PC-3 (cell line): Measurements from ENCODE around the gene CTTN. TPM values are rescaled to one million over a fixed set of nuclear protein-coding genes. Genes with fewer than 3 reads are reported as not detected.

Experiments used
- ATAC-seq: fragments of 200-7000 bp; cut with Tn5 transposase; 2 replicates; pipeline ENCODE4 v1.9.1; 2020; ENCODE audit warnings: mild to moderate bottlenecking, moderate library complexity
- BruUV-seq: library from RNA; stranded (reverse); fragments of 400-500 nt; replicated peaks from 2 replicates; lab custom pipeline; 2021; lab: Mats Ljungman, UMichigan
- CTCF ChIA-PET: fragments of 300-600 bp; sonication (Branson Sonifier 250); formaldehyde crosslinking; loops from one replicate; lab custom pipeline; 2022; ENCODE audit warnings: antibody characterized with exemption; lab: Charles Lee
- POLR2A ChIA-PET: fragments of 300-600 bp; sonication (Branson Sonifier 250); formaldehyde crosslinking; loops from one replicate; lab custom pipeline; 2022; ENCODE audit warnings: antibody characterized with exemption; ENCODE audit not compliant: unreplicated experiment; lab: Charles Lee
- DNase-seq: peaks from one replicate; pipeline ENCODE4 v3.0.0-alpha.2; 2015
- H2AFZ ChIP-seq: fragments of 300-600 bp; sonication (generic); 2 replicates; pipeline ENCODE4 v1.6.0; 2016; ENCODE audit warnings: antibody characterized with exemption, low read length
- H3F3A ChIP-seq: fragments of 300-600 bp; sonication (generic); one replicate; pipeline ENCODE4 v1.6.0; 2017; ENCODE audit warnings: antibody characterized with exemption, low read length, control low read depth, mild to moderate bottlenecking; ENCODE audit not compliant: unreplicated experiment
- H3K27ac ChIP-seq: fragments of 300-600 bp; sonication (generic); 2 replicates; pipeline ENCODE4 v1.5.1; 2016; ENCODE audit warnings: mild to moderate bottlenecking, low read length
- H3K27me3 ChIP-seq: fragments of 300-600 bp; sonication (generic); 2 replicates; pipeline ENCODE4 v1.6.1; 2016; ENCODE audit warnings: low read length, mixed read lengths
- H3K36me3 ChIP-seq: fragments of 300-600 bp; sonication (generic); 2 replicates; pipeline ENCODE4 v1.6.1; 2016; ENCODE audit warnings: low read depth, mixed run types, low read length, mixed read lengths
- H3K4me1 ChIP-seq: fragments of 300-600 bp; sonication (generic); 2 replicates; pipeline ENCODE4 v1.5.1; 2016; ENCODE audit warnings: low read length; ENCODE audit not compliant: insufficient read depth
- H3K4me2 ChIP-seq: fragments of 300-600 bp; sonication (generic); 2 replicates; pipeline ENCODE4 v1.6.0; 2016; ENCODE audit warnings: low read length
- H3K4me3 ChIP-seq: fragments of 300-600 bp; sonication (generic); 2 replicates; pipeline ENCODE4 v1.5.1; 2016; ENCODE audit warnings: mild to moderate bottlenecking, low read length, mixed read lengths
- H3K79me2 ChIP-seq: fragments of 300-600 bp; sonication (generic); 2 replicates; pipeline ENCODE4 v1.6.1; 2017; ENCODE audit warnings: low read length, mixed read lengths
- H3K9ac ChIP-seq: fragments of 300-600 bp; sonication (generic); 2 replicates; pipeline ENCODE4 v1.6.0; 2016; ENCODE audit warnings: mild to moderate bottlenecking, low read length
- H3K9me2 ChIP-seq: fragments of 300-600 bp; sonication (generic); replicated peaks from 2 replicates; pipeline ENCODE4 v1.6.1; 2016; ENCODE audit warnings: mixed run types, low read length, mixed read lengths
- H3K9me3 ChIP-seq: fragments of 300-600 bp; sonication (generic); 2 replicates; pipeline ENCODE4 v1.6.1; 2016; ENCODE audit warnings: low read length, mixed read lengths
- H4K20me1 ChIP-seq: fragments of 300-600 bp; sonication (generic); 2 replicates; pipeline ENCODE4 v1.6.1; 2016; ENCODE audit warnings: low read length, mixed read lengths
- EZH2 ChIP-seq: fragments of 300-600 bp; sonication (generic); IDR thresholded peaks from one replicate; pipeline ENCODE4 v1.6.1; 2017; ENCODE audit warnings: antibody characterized with exemption, mild to moderate bottlenecking, low read length; ENCODE audit not compliant: unreplicated experiment
- EZH2phosphoT487 ChIP-seq: fragments of 300-600 bp; sonication (generic); IDR thresholded peaks from 2 replicates; pipeline ENCODE4 v1.6.1; 2018; ENCODE audit warnings: mild to moderate bottlenecking, antibody characterized with exemption, low read length, borderline replicate concordance
- intact Hi-C: fragments of 100-400 bp; cut with micrococcal nuclease; formaldehyde crosslinking; loops from 2 replicates; pipeline ENCODE4 v1.9.0; 2023
- total RNA-seq: library from RNA; depleted of rRNA; stranded (reverse); fragments of >200 nt; gene quantifications from 2 replicates; pipeline ENCODE4 v1.2.3, GENCODE V29; 2014
- TF ChIP-seq, protein P1 (sequence below): fragments of 300-600 bp; sonication (generic); conservative IDR thresholded peaks from 2 replicates; pipeline ENCODE4 v1.5.1; 2017; ENCODE audit warnings: antibody characterized with exemption, low read depth, mild to moderate bottlenecking, low read length

Gene CTTN
- total RNA-seq, 1 experiment from 2014 or later = 244 TPM

- Histone ChIP-seq H3K9ac (no peak overlapping the region), H3K4me1 (no peaks in the 10 kb centered on the region), H3K9me2 (no peaks in the 10 kb centered on the region), H3K27ac (no peak overlapping the region), H3K27me3 (no peaks in the 10 kb centered on the region), H2AFZ (no peak overlapping the region), H3K4me3 (no peak overlapping the region), H3K4me2 (no peak overlapping the region), H3K79me2 (no peaks in the 10 kb centered on the region), H4K20me1 (0 out of 2 replicates have a peak, but pooled peaks cover 4% of the 10 kb centered on the region), H3K9me3 (no peaks in the 10 kb centered on the region), H3F3A (no peaks in the 10 kb centered on the region), H3K36me3 (peaks cover 74% of the 10 kb centered on the region)
- ChIA-PET CTCF (no interaction called here), POLR2A (no interaction called here)
- DNase-seq = no peak
- no peak for TF ChIP-seq EZH2phosphoT487
- no peak for TF ChIP-seq EZH2
- TF ChIP-seq, protein P1, sequence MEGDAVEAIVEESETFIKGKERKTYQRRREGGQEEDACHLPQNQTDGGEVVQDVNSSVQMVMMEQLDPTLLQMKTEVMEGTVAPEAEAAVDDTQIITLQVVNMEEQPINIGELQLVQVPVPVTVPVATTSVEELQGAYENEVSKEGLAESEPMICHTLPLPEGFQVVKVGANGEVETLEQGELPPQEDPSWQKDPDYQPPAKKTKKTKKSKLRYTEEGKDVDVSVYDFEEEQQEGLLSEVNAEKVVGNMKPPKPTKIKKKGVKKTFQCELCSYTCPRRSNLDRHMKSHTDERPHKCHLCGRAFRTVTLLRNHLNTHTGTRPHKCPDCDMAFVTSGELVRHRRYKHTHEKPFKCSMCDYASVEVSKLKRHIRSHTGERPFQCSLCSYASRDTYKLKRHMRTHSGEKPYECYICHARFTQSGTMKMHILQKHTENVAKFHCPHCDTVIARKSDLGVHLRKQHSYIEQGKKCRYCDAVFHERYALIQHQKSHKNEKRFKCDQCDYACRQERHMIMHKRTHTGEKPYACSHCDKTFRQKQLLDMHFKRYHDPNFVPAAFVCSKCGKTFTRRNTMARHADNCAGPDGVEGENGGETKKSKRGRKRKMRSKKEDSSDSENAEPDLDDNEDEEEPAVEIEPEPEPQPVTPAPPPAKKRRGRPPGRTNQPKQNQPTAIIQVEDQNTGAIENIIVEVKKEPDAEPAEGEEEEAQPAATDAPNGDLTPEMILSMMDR = no peak
- intact Hi-C loops = no loop called here
- no TSS peak for BruUV-seq
- no peak for ATAC-seq
Measured at GRCh38 chr11:70433966-70434812, 35.9 kb downstream of the CTTN start.

- intact Hi-C loops = no loop called here
- no peak overlapping the region for H3K9ac ChIP-seq
- no peak for DNase-seq
- no peaks in the 10 kb centered on the region for H3K4me1 ChIP-seq
- no peaks in the 10 kb centered on the region for H3K27me3 ChIP-seq
- no peaks in the 10 kb centered on the region for H3F3A ChIP-seq
- no peaks in the 10 kb centered on the region for H3K9me3 ChIP-seq
- no peak overlapping the region for H3K4me2 ChIP-seq
- no peak overlapping the region for H2AFZ ChIP-seq
- ATAC-seq = no peak
- no peak overlapping the region for H3K27ac ChIP-seq
- no peak overlapping the region for H3K4me3 ChIP-seq
- BruUV-seq = no TSS peak
- CTCF ChIA-PET = no interaction called here
- H3K9me2 ChIP-seq = no peaks in the 10 kb centered on the region
- POLR2A ChIA-PET = no interaction called here
- H4K20me1 ChIP-seq = 0 out of 2 replicates have a peak, but pooled peaks cover 4% of the 10 kb centered on the region
- H3K36me3 ChIP-seq = peaks cover 68% of the 10 kb centered on the region
- TF ChIP-seq EZH2phosphoT487 (no peak), EZH2 (no peak)
- TF ChIP-seq, protein P1 = no peak
- H3K79me2 ChIP-seq = no peaks in the 10 kb centered on the region
Measured at GRCh38 chr11:70434813-70435278, 36.5 kb downstream of the CTTN start.

GRCh38 chr11:70435361-70435760, 37.0 kb downstream of the CTTN start:
- H3K79me2 ChIP-seq = no peaks in the 10 kb centered on the region
- TF ChIP-seq EZH2 = no peak
- TF ChIP-seq, protein P1 = no peak
- no peak for TF ChIP-seq EZH2phosphoT487
- no peaks in the 10 kb centered on the region for H3K4me1 ChIP-seq
- ATAC-seq (no peak), DNase-seq (no peak)
- H3K27me3 ChIP-seq = no peaks in the 10 kb centered on the region
- H3K36me3 ChIP-seq = peaks cover 63% of the 10 kb centered on the region
- H2AFZ ChIP-seq = no peak overlapping the region
- no peak overlapping the region for H3K9ac ChIP-seq
- H3F3A ChIP-seq = no peaks in the 10 kb centered on the region
- H3K9me3 ChIP-seq = no peaks in the 10 kb centered on the region
- intact Hi-C loops = no loop called here
- H3K4me2 ChIP-seq = no peak overlapping the region
- no peak overlapping the region for H3K27ac ChIP-seq
- H4K20me1 ChIP-seq = 0 out of 2 replicates have a peak, but pooled peaks cover 4% of the 10 kb centered on the region
- TSS peak; percentile 78 for BruUV-seq
- no peak overlapping the region for H3K4me3 ChIP-seq
- ChIA-PET POLR2A (no interaction called here), CTCF (no interaction called here)
- H3K9me2 ChIP-seq = no peaks in the 10 kb centered on the region
